LoVo (cell line): ENCODE data around the gene CHRNB2.
A peak's percentile ranks its signal among the peaks of the same experiment; 100 is the strongest.

ENCODE experiments used
- DNase-seq: peaks from one replicate; pipeline ENCODE4 v3.0.0-alpha.2; 2016; ENCODE audit warnings: low spot score

The CHRNB2 gene

GRCh38 chr1:154581766-154582165 is 14.2 kb downstream of the CHRNB2 start:
- no peak for DNase-seq

GRCh38 chr1:154582885-154583284 is 15.3 kb downstream of the CHRNB2 start:
- DNase-seq, result no peak

DNA sequence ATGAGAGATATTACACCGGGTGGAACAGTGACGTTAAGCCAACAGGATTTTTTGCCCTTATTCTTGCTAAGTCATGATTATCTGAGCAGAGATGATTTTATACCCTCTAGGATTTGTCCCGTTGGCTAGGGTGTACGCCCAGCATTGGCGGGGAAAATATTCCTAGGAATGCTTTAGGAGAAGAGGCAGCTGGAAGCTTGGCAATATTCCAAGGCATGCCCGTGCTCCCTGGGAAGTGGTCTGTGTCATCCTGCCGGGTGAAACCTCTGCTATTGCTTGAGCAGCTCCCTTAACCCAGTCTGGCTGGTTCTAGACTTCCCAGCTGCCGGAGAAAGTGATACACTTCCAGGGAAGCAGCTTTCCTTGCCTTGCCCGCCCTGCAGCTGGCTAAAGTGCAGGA is 16.2 kb downstream of the CHRNB2 start:
- no peak for DNase-seq

GRCh38 chr1:154584267-154584994 is 16.9 kb downstream of the CHRNB2 start:
- DNase-seq, result no peak

- no peak for DNase-seq
Measured at GRCh38 chr1:154586231-154586630, 18.7 kb downstream of the CHRNB2 start.

GRCh38 chr1:154586641-154587040 is 19.1 kb downstream of the CHRNB2 start:
- DNase-seq, result no peak

DNA sequence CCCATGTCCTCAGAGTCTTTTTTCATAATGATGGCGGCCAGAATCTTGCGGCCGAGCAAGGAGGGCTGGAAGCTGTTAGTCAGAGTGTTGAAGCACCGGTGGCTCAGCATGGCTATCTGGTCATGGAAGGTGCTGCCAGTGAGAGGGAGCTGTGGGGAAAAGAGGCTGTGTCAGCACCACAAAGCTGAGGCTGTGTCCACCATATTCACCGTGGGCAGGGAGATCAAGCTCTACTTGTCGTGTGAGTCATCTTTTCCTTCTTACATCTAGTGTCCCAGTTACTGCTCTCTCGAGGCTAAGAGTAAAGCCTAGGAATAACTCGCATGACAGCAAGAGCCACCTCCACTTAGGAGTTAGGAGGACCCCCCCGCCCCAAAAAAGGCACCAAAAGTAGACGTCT is 22.2 kb downstream of the CHRNB2 start:
- DNase-seq, result no peak

- no peak for DNase-seq
Measured at GRCh38 chr1:154590756-154591155, 23.2 kb downstream of the CHRNB2 start.

DNA sequence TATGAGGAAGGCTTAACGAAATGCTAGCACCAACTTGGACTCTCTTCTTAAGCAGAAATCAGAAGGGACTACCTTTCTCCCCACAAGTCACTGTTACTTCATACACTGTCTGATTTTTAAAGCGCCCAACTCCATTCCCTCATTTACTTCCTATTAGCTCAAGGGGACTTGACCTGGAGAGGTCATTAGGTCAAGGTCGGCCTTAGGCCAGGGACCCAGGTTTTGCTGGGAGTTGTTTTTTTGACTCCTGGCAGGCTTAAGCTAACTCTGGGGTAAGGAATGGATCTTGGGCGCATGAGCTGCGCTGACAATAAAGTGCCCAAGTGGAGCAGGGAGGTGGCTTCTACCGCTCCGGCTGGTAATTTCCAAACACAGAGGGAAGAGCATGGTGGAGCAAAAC is 23.6 kb downstream of the CHRNB2 start:
- no peak for DNase-seq

GRCh38 chr1:154593390-154593789 is 25.8 kb downstream of the CHRNB2 start:
- DNase-seq, result no peak

DNA sequence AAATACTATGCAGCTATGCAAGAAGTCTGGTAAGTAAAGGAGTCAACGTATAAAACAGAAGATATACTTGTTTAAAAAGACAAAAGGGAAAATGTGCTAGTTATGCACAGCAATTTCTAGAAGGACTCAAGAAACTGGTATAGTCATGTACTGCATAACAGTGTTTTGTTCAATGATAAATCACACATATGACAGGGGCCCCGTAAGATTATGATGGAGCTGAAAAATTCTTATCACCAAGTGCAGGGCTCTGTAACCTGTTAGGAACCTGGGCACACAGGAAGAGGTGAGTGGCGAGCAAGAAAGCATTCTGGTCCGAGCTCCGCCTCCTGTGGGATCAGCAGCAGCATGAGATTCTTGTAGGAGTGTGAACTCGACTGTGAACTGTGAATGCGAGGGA is 27.2 kb downstream of the CHRNB2 start:
- DNase-seq, result no peak

DNA sequence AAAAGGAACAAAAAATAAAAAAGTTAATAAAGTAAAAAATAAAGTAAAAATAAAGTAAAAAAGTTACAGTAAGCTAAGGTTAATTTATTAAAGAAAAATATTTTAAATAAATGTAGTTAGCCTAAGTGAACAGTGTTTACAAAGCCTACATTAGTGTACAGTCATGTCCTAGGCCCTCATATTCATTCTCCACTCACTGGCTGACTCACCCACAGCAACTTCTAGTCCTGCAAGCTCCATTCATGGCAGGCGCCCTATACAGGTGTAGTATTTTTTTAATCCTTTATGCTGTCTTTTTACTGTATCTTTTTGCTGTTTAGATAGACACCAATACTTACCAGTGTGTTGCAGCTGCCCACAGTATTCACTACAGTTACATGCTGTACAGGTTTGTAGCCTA is 28.0 kb downstream of the CHRNB2 start:
- DNase-seq, result no peak

DNA sequence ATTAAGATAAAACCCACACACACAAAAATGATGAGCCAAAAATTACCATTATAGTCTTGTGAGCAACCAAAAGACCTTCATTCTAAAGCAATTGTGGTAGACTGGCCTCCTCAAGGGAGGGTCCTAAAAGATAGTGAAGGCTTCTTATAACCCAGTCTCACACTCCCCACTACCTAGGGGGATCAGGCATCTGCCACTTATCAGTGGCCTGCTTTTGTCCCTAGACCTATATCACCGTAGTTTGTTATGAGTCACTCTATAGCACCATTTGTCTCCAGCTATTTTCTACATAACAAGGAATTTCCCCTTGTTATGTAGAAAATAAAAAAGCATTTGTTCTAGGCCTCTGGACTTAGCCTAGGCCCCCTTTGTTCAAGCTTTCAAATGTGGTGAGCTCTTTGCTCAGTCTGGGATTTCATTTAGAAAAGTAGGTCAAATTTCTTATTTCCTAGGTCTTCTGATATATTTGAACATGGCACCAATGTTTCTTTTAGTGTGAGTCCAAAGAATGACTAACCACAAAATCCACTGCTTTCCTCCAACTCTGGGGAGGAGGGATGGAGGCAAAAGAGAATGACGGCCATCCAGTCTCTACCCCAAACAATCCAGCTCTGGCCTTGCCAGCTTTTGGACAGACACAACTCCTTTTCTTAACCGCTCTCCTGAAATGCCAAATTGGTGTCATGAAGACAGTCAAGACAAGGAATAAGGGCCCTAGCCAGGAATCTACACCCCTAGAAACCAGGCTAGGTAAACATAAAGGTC is 31.5 kb downstream of the CHRNB2 start:
- DNase-seq, result no peak

- DNase-seq, result no peak
Measured at GRCh38 chr1:154599658-154600057, 32.1 kb downstream of the CHRNB2 start.

GRCh38 chr1:154603317-154603716 is 35.7 kb downstream of the CHRNB2 start:
- DNase-seq, result no peak

GRCh38 chr1:154605534-154605933 is 38.0 kb downstream of the CHRNB2 start:
- no peak for DNase-seq

- peak; percentile 50 for DNase-seq
Measured at GRCh38 chr1:154607106-154607608, 39.6 kb downstream of the CHRNB2 start.

- DNase-seq, result peak; percentile 94
Measured at GRCh38 chr1:154607609-154608396, 40.2 kb downstream of the CHRNB2 start, which contains the start of gene ADAR. Gene ADAR, minus strand, starts transcription at chr1:154608186. Its CDS starts 180 bp downstream, at chr1:154608006.

DNA sequence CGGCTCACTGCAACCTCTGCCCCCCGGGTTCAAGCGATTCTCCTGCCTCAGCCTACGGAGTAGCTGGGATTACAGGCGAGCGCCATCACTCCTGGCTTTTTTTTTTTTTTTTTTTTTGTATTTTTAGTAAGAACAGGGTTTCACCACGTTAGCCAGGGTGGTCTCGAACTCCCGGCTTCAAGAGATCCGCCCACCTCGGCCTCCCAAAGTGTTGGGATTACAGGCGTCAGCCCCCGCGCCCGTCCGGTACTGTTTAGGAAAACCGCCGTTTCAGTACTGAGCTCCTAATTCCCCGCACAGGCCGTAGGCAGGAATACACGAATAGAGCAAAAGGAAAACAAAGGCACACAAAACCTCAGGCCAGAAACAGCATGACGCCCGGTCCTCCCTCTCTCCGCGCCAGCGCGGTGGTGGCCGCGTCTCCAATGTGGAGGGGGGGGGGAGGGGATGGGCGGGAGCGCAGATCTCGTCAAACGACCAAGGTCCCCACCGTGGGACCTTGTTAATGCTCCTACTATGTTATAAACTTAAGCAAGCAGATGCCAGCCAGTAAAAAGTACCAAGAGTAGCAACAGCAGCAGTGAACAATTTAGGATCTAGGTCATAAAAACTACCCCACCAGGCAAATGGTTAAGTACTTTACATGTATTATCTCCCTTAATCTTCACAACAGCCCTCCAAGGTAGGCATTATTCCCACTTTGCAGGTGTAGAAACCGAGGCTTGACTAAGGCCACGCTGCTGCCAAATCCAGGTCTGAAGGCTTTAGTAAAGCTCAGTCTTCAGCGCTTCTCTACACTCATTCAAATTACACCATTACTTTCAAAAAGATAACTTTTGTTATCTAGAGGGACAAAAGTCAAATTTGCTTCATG is 41.1 kb downstream of the CHRNB2 start:
- DNase-seq, result peak; percentile 38

GRCh38 chr1:154609398-154610380 is 42.1 kb downstream of the CHRNB2 start:
- peak; percentile 39 for DNase-seq
